Measurements from ENCODE around the gene DAND5.

- TF ChIP-seq ZNF274 (IDR thresholded peaks at IDR 0.05; ENCODE audit: low read depth, low read length) (no peak), YY1 (IDR thresholded peaks at IDR 0.05; ENCODE audit: insufficient read depth, insufficient read length) (no peak), SUZ12 (IDR thresholded peaks at IDR 0.05; ENCODE audit: extremely low read depth, insufficient read depth, insufficient read length) (no peak)
These were observed 25.2 kb upstream of the DAND5 start for GRCh38 chr19:12944104-12944674.

Data from NT2/D1 (cell line).